DLD1 (cell line): ENCODE data around the gene GLYAT.
"Not testable (repeated sequence)": the region's sequence is repeated elsewhere in the genome, so short reads cannot be mapped to it uniquely, and the experiment has no call there.

ENCODE experiments used
- in situ Hi-C: cut with HindIII; loops from 2 replicates; pipeline ENCODE4 v1.10.0; 2017; ENCODE audit warnings: low sequenced_read_pairs

Gene GLYAT

GRCh38 chr11:58744988-58745704 is 13.4 kb upstream of the GLYAT start:
- in situ Hi-C loops, result no loop called here

- in situ Hi-C loops, result no loop called here
Measured at GRCh38 chr11:58742981-58743880, 11.5 kb upstream of the GLYAT start.

GRCh38 chr11:58742140-58742539 is 10.4 kb upstream of the GLYAT start:
- in situ Hi-C loops, result no loop called here

- in situ Hi-C loops, result no loop called here
Measured at GRCh38 chr11:58741127-58741526, 9.4 kb upstream of the GLYAT start.

- in situ Hi-C loops, result no loop called here
Measured at GRCh38 chr11:58740447-58740846, 8.7 kb upstream of the GLYAT start.

GRCh38 chr11:58739725-58740430 is 8.1 kb upstream of the GLYAT start:
- in situ Hi-C loops, result no loop called here

- in situ Hi-C loops, result no loop called here
Measured at GRCh38 chr11:58734681-58735490, 3.1 kb upstream of the GLYAT start.

- in situ Hi-C loops, result no loop called here
Measured at GRCh38 chr11:58730507-58731089, 1.1 kb downstream of the GLYAT start.

- in situ Hi-C loops, result no loop called here
Measured at GRCh38 chr11:58727415-58727797, 4.3 kb downstream of the GLYAT start.

GRCh38 chr11:58726737-58727414 is 4.9 kb downstream of the GLYAT start:
- in situ Hi-C loops, result no loop called here

- in situ Hi-C loops, result no loop called here
Measured at GRCh38 chr11:58719406-58720117, 12.2 kb downstream of the GLYAT start.

- in situ Hi-C loops, result no loop called here
Measured at GRCh38 chr11:58712531-58712930, 19.2 kb downstream of the GLYAT start.

GRCh38 chr11:58711832-58712231 is 19.9 kb downstream of the GLYAT start:
- in situ Hi-C loops, result no loop called here

- in situ Hi-C loops, result no loop called here
Measured at GRCh38 chr11:58707767-58708166, 24.0 kb downstream of the GLYAT start.

GRCh38 chr11:58696825-58697224 is 34.9 kb downstream of the GLYAT start:
- in situ Hi-C loops, result not testable (repeated sequence)

- in situ Hi-C loops, result no loop called here
Measured at GRCh38 chr11:58693026-58693425, 38.7 kb downstream of the GLYAT start.

GRCh38 chr11:58691675-58692074 is 40.1 kb downstream of the GLYAT start:
- in situ Hi-C loops, result no loop called here

GRCh38 chr11:58688789-58689503 is 42.8 kb downstream of the GLYAT start:
- in situ Hi-C loops, result no loop called here
